ENCODE data around the gene TXNL4A. TPM values are rescaled to one million over a fixed set of nuclear protein-coding genes. Genes with fewer than 3 reads are reported as not detected.

Gene TXNL4A
- total RNA-seq, 1 experiment from 2014 or later, result 56.1 TPM

- no peak for DNase-seq (ENCODE audit: low read depth)
Observed at GRCh38 chr18:79935925-79936324, 52.4 kb downstream of the TXNL4A start.

- no peak for DNase-seq (ENCODE audit: low read depth)
Observed at GRCh38 chr18:79935499-79935898, 52.9 kb downstream of the TXNL4A start.

- DNase-seq (ENCODE audit: low read depth), result no peak
Observed at GRCh38 chr18:79935098-79935480, 53.3 kb downstream of the TXNL4A start.

GRCh38 chr18:79934311-79935097, 53.9 kb downstream of the TXNL4A start:
- no peak for DNase-seq (ENCODE audit: low read depth)

GRCh38 chr18:79933765-79934164, 54.6 kb downstream of the TXNL4A start:
- DNase-seq (ENCODE audit: low read depth), result no peak

GRCh38 chr18:79932907-79933306, 55.5 kb downstream of the TXNL4A start:
- no peak for DNase-seq (ENCODE audit: low read depth)

- DNase-seq (ENCODE audit: low read depth), result no peak
Observed at GRCh38 chr18:79931475-79931874, 56.9 kb downstream of the TXNL4A start.

- DNase-seq (ENCODE audit: low read depth), result no peak
Observed at GRCh38 chr18:79930020-79930642, 58.2 kb downstream of the TXNL4A start.

- DNase-seq (ENCODE audit: low read depth), result no peak
Observed at GRCh38 chr18:79928563-79928960, 59.8 kb downstream of the TXNL4A start.

- DNase-seq (ENCODE audit: low read depth), result no peak
Observed at GRCh38 chr18:79927607-79928562, 60.5 kb downstream of the TXNL4A start.

- no peak for DNase-seq (ENCODE audit: low read depth)
Observed at GRCh38 chr18:79926715-79927606, 61.4 kb downstream of the TXNL4A start.

GRCh38 chr18:79926306-79926705, 62.1 kb downstream of the TXNL4A start:
- no peak for DNase-seq (ENCODE audit: low read depth)

- peak; percentile 50 for DNase-seq (ENCODE audit: low read depth)
Observed at GRCh38 chr18:79924814-79925731, 63.3 kb downstream of the TXNL4A start.

GRCh38 chr18:79923896-79924585, 64.3 kb downstream of the TXNL4A start:
- DNase-seq (ENCODE audit: low read depth), result no peak

GRCh38 chr18:79922971-79923411, 65.4 kb downstream of the TXNL4A start:
- no peak for DNase-seq (ENCODE audit: low read depth)

- DNase-seq (ENCODE audit: low read depth), result no peak
Observed at GRCh38 chr18:79921984-79922965, 66.1 kb downstream of the TXNL4A start.
